IMR-90 (cell line): ENCODE results near the gene RAD51B. TPM values are rescaled to one million over a fixed set of nuclear protein-coding genes. Genes with fewer than 3 reads are reported as not detected.

Experiments used
- ATAC-seq: fragments of 200-7000 bp; cut with Tn5 transposase; 2 replicates; pipeline ENCODE4 v1.9.1; 2020; ENCODE audit warnings: low read depth, mild to moderate bottlenecking, moderate library complexity
- BruUV-seq: library from RNA; stranded (reverse); fragments of 400-500 nt; replicated peaks from 2 replicates; lab custom pipeline; 2021; lab: Mats Ljungman, UMichigan
- CTCF ChIA-PET: fragments of 300-600 bp; formaldehyde crosslinking; extraction: SDS; loops from one replicate; lab custom pipeline; 2021; ENCODE audit warnings: antibody characterized with exemption; lab: Yijun Ruan, JAX
- POLR2A ChIA-PET: fragments of 300-600 bp; sonication (Branson Sonifier 250); formaldehyde crosslinking; loops from one replicate; lab custom pipeline; 2022; ENCODE audit warnings: antibody characterized with exemption; ENCODE audit not compliant: unreplicated experiment; lab: Charles Lee
- DNase-seq: peaks from one replicate; pipeline ENCODE4 v3.0.0; 2013
- H2AFZ ChIP-seq: replicated peaks from 2 replicates; pipeline ENCODE3; 2013; ENCODE audit warnings: low read length, mild to moderate bottlenecking; ENCODE audit not compliant: poor library complexity
- H2AK5ac ChIP-seq: 2 replicates; pipeline ENCODE4 v1.6.1; 2013; ENCODE audit warnings: low read depth, low read length, inconsistent platforms
- H2AK9ac ChIP-seq: replicated peaks from 2 replicates; pipeline ENCODE3; 2013; ENCODE audit warnings: mild to moderate bottlenecking, low read depth, low read length, moderate library complexity; ENCODE audit not compliant: poor library complexity
- H2BK120ac ChIP-seq: 2 replicates; pipeline ENCODE4 v1.6.1; 2013; ENCODE audit warnings: low read depth, low read length, inconsistent platforms
- H2BK15ac ChIP-seq: 3 replicates; pipeline ENCODE4 v1.6.1; 2013; ENCODE audit warnings: low read depth, low read length, inconsistent platforms
- H2BK20ac ChIP-seq: 2 replicates; pipeline ENCODE4 v1.6.1; 2013; ENCODE audit warnings: low read depth, mild to moderate bottlenecking, inconsistent platforms, low read length, moderate library complexity
- H2BK5ac ChIP-seq: 2 replicates; pipeline ENCODE4 v1.6.1; 2013; ENCODE audit warnings: mild to moderate bottlenecking, low read depth, low read length, inconsistent platforms; ENCODE audit not compliant: poor library complexity, severe bottlenecking
- H3K14ac ChIP-seq: replicated peaks from 2 replicates; pipeline ENCODE4 v1.6.1; 2013; ENCODE audit warnings: low read depth, low read length, inconsistent platforms
- H3K18ac ChIP-seq: 2 replicates; pipeline ENCODE4 v1.6.1; 2013; ENCODE audit warnings: low read depth, low read length, control low read depth
- H3K23ac ChIP-seq: 2 replicates; pipeline ENCODE4 v1.6.1; 2013; ENCODE audit warnings: low read depth, low read length, inconsistent platforms
- H3K27ac ChIP-seq: 2 replicates; pipeline ENCODE4 v1.5.1; 2013; ENCODE audit warnings: mild to moderate bottlenecking, control low read depth, low read length; ENCODE audit not compliant: insufficient read depth
- H3K27me3 ChIP-seq: 2 replicates; pipeline ENCODE4 v1.6.1; 2013; ENCODE audit warnings: low read length; ENCODE audit not compliant: control insufficient read depth, insufficient read depth
- H3K36me3 ChIP-seq: 2 replicates; pipeline ENCODE4 v1.6.1; 2013; ENCODE audit warnings: low read length, mixed read lengths; ENCODE audit not compliant: control insufficient read depth, insufficient read depth
- H3K4ac ChIP-seq: 2 replicates; pipeline ENCODE4 v1.6.1; 2013; ENCODE audit warnings: low read depth, low read length, inconsistent platforms
- H3K4me1 ChIP-seq: 2 replicates; pipeline ENCODE4 v1.6.1; 2013; ENCODE audit warnings: low read length, mixed read lengths; ENCODE audit not compliant: control insufficient read depth, insufficient read depth
- H3K4me2 ChIP-seq: 2 replicates; pipeline ENCODE4 v1.6.1; 2013; ENCODE audit warnings: low read depth, mild to moderate bottlenecking, control low read depth, low read length, moderate library complexity
- H3K4me3 ChIP-seq: 2 replicates; pipeline ENCODE4 v1.5.1; 2013; ENCODE audit warnings: low read depth, mild to moderate bottlenecking, control low read depth, low read length, moderate library complexity; ENCODE audit not compliant: insufficient read depth
- H3K56ac ChIP-seq: 2 replicates; pipeline ENCODE4 v1.6.1; 2013; ENCODE audit warnings: low read length, inconsistent platforms; ENCODE audit not compliant: insufficient read depth; ENCODE audit errors: extremely low read depth
- H3K79me1 ChIP-seq, 2 experiments: 2 replicates each; pipeline ENCODE4 v1.6.1; 2013; ENCODE audit warnings: low read length in 2 of 2, inconsistent platforms in 1 of 2, low read depth in 1 of 2
- H3K9ac ChIP-seq: 2 replicates; pipeline ENCODE4 v1.6.1; 2013; ENCODE audit warnings: low read depth, low read length, control low read depth
- H3K9me1 ChIP-seq: 2 replicates; pipeline ENCODE4 v1.6.1; 2013; ENCODE audit warnings: low read length, inconsistent platforms; ENCODE audit not compliant: insufficient read depth
- H3K9me3 ChIP-seq: 2 replicates; pipeline ENCODE4 v1.6.1; 2013; ENCODE audit warnings: low read length; ENCODE audit not compliant: control insufficient read depth, insufficient read depth
- H4K20me1 ChIP-seq: 2 replicates; pipeline ENCODE4 v1.6.1; 2013; ENCODE audit warnings: low read length, inconsistent platforms; ENCODE audit not compliant: insufficient read depth
- H4K5ac ChIP-seq: 2 replicates; pipeline ENCODE4 v1.6.1; 2013; ENCODE audit warnings: mild to moderate bottlenecking, low read depth, low read length, control low read depth
- H4K8ac ChIP-seq, 2 experiments: 2 replicates each; pipeline ENCODE4 v1.6.1; 2013; ENCODE audit warnings: low read depth in 2 of 2, low read length in 2 of 2, control low read depth in 1 of 2, inconsistent platforms in 1 of 2
- H4K91ac ChIP-seq: 2 replicates; pipeline ENCODE4 v1.6.1; 2013; ENCODE audit warnings: low read depth, low read length, inconsistent platforms; ENCODE audit not compliant: insufficient read depth
- CEBPB ChIP-seq: IDR thresholded peaks from 2 replicates; pipeline ENCODE4 v1.6.1; 2012; ENCODE audit warnings: low read depth, low read length, improper control_type of control experiment
- CHD1 ChIP-seq: IDR thresholded peaks from 2 replicates; pipeline ENCODE4 v1.6.1; 2012; ENCODE audit warnings: low read depth, low read length, improper control_type of control experiment
- ELK1 ChIP-seq: fragments of 150-350 bp; IDR thresholded peaks from 2 replicates; pipeline ENCODE4 v1.6.1; 2016; ENCODE audit warnings: low read depth, mild to moderate bottlenecking, low read length, moderate library complexity, borderline replicate concordance
- FOS ChIP-seq: fragments of 150-350 bp; IDR thresholded peaks from 2 replicates; pipeline ENCODE4 v1.6.1; 2016; ENCODE audit warnings: low read depth, low read length
- MAFK ChIP-seq: IDR thresholded peaks from 2 replicates; pipeline ENCODE4 v1.6.1; 2012; ENCODE audit warnings: low read depth, low read length, improper control_type of control experiment
- MAZ ChIP-seq: IDR thresholded peaks from 2 replicates; pipeline ENCODE4 v1.6.1; 2012; ENCODE audit warnings: low read depth, mild to moderate bottlenecking, low read length, improper control_type of control experiment, moderate library complexity, borderline replicate concordance
- MXI1 ChIP-seq: IDR thresholded peaks from 2 replicates; pipeline ENCODE4 v1.6.1; 2012; ENCODE audit warnings: low read depth, mild to moderate bottlenecking, low read length, moderate library complexity, borderline replicate concordance
- NFE2L2 ChIP-seq: fragments of 150-350 bp; IDR thresholded peaks from 2 replicates; pipeline ENCODE4 v1.6.1; 2016; ENCODE audit warnings: low read depth, mild to moderate bottlenecking, low read length
- RAD21 ChIP-seq: IDR thresholded peaks from 2 replicates; pipeline ENCODE4 v1.6.1; 2012; ENCODE audit warnings: low read length, improper control_type of control experiment
- RCOR1 ChIP-seq: IDR thresholded peaks from 2 replicates; pipeline ENCODE4 v1.6.1; 2012; ENCODE audit warnings: mild to moderate bottlenecking, low read length, improper control_type of control experiment; ENCODE audit not compliant: insufficient replicate concordance
- RFX5 ChIP-seq: IDR thresholded peaks from 2 replicates; pipeline ENCODE4 v1.8.0; 2012; ENCODE audit warnings: low read depth, mild to moderate bottlenecking, low read length, moderate library complexity
- SMC3 ChIP-seq: fragments of 150-350 bp; IDR thresholded peaks from 2 replicates; pipeline ENCODE4 v1.6.1; 2016; ENCODE audit warnings: low read depth, mild to moderate bottlenecking, antibody characterized with exemption, low read length, moderate library complexity
- WGBS, 2 experiments: methylation state at CpG; one replicate each; pipeline versions ENCODE4 v1.1.5 to v1.1.7; 2013; ENCODE audit warnings: missing lambda C conversion rate in 2 of 2; ENCODE audit not compliant: insufficient read length in 1 of 2; ENCODE audit errors: extremely low coverage in 2 of 2; 5-methylcytosine and 5-hydroxymethylcytosine counted together
- dilution Hi-C: fragments of 300-500 bp; cut with HindIII; formaldehyde crosslinking; loops from one replicate; pipeline ENCODE4 v1.14.3; 2018; ENCODE audit warnings: low sequenced_read_pairs; ENCODE audit not compliant: unreplicated experiment
- in situ Hi-C: fragments of 300-500 bp; cut with MboI; formaldehyde crosslinking; loops from 3 replicates; pipeline ENCODE4 v1.14.3; 2019; ENCODE audit warnings: low sequenced_read_pairs, inconsistent platforms, mixed read lengths
- intact Hi-C: fragments of 100-400 bp; cut with micrococcal nuclease; formaldehyde crosslinking; loops from 2 replicates; pipeline ENCODE4 v1.10.0; 2022
- polyA plus RNA-seq, 3 experiments: library from polyadenylated mRNA; depleted of rRNA; stranded (reverse); fragments of >200 nt; gene quantifications; 2 replicates each; pipeline ENCODE4 v1.2.3, GENCODE V29; 2012; ENCODE audit warnings: low replicate concordance in 1 of 3
- total RNA-seq: library from RNA; depleted of rRNA; stranded (reverse); fragments of >200 nt; gene quantifications from 2 replicates; pipeline ENCODE4 v1.2.3, GENCODE V29; 2012
- TF ChIP-seq, protein P1 (sequence below): fragments of 150-350 bp; IDR thresholded peaks from 2 replicates; pipeline ENCODE4 v1.6.1; 2017; ENCODE audit warnings: mild to moderate bottlenecking, antibody characterized with exemption, low read length, low read depth

The RAD51B gene
- total and polyA plus RNA-seq, 2 of the 4 experiments (the other 2 are of a cell fraction) = 5.1 to 18.8 TPM

DNA sequence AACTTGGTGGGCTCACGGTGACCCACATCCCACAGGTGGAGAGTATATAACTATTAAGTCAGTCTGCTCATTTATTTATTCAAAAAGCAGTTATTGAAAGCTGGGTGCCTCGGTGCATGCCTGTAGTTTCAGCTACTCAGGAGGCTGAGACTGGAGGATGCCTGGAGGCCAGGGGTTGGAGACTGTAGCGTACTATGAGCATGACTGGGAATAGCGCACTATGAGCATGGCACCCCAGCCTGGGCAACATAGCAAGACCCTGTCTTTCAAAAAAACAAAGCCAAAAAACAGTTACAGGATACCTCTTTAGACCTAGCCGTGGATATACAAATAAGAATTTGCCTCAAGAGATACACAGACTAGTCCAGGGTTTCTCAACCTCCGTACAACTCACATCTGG, 833.5 kb downstream of the RAD51B start (continued):
- no peak for TF ChIP-seq RCOR1
- no peak for TF ChIP-seq NFE2L2

DNA sequence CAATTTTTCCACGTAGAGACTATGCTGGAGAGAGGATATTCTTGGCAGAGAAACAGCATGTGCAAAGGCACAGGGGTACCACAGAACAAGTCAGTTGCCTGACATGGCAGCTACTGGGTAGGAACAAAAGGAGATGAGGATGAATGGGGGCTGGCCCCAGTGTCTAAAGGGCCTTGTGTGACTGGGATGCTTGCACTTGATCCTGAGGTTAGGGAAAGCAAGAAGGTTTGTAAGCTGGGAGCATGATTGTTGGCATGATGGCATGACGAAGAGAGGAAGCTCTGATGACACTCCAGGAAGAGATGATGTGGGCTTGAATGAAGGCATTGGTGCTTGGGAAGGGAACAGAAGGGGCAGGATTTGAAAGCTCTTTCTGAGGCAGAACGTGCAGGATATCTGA, 834.2 kb downstream of the RAD51B start:
- Histone ChIP-seq H2AK9ac (peak overlapping the region; percentile 12), H3K4me3 (no peak overlapping the region), H4K5ac (peak overlapping the region; percentile 22), H2BK20ac (peak overlapping the region; percentile 96), H3K4ac (peak overlapping the region; percentile 82), H3K27me3 (no peaks in the 10 kb centered on the region), H3K14ac (peak overlapping the region; percentile 47), H3K79me1 (no peaks in the 10 kb centered on the region), H2BK15ac (peak overlapping the region; percentile 81; the same call in 2 of the 3 replicates), H3K36me3 (no peaks in the 10 kb centered on the region), H2AK5ac (peak overlapping the region; percentile 89), H3K27ac (no peak overlapping the region), H4K8ac (no peak overlapping the region; a peak in 1 of 4 replicates), H3K23ac (peak overlapping the region; percentile 7; the same call in 1 of the 2 replicates), H3K9me3 (no peaks in the 10 kb centered on the region), H2AFZ (no peak overlapping the region), H2BK120ac (peak overlapping the region; percentile 96), H3K18ac (peak overlapping the region; percentile 21; the same call in 1 of the 2 replicates), H4K91ac (peak overlapping the region; percentile 73), H4K20me1 (no peaks in the 10 kb centered on the region), H2BK5ac (no peak overlapping the region), H3K9me1 (peaks cover 42% of the 10 kb centered on the region), H3K4me2 (no peak overlapping the region), H3K9ac (no peak overlapping the region), H3K56ac (no peak overlapping the region), H3K4me1 (peaks cover 37% of the 10 kb centered on the region)
- POLR2A ChIA-PET = interaction anchor here (0.5 to 0.6 kb wide), 2 partner anchors 29 to 153 kb away, joined by 3 to 4 read pairs; no protein-coding TSS in a partner anchor
- intact Hi-C loops (loop anchor here (10.0 kb wide), 2 partner anchors 109 to 259 kb away; no protein-coding TSS in a partner anchor), dilution Hi-C loops (no loop called here), in situ Hi-C loops (no loop called here)
- no TSS peak for BruUV-seq
- CTCF ChIA-PET = no interaction called here
- 89% methylated on average over 3 of the region's 3 CpGs; no CpG with 5 or more reads in 1 of the 2 experiments for WGBS, 2 experiments
- TF ChIP-seq SMC3 = no peak
- TF ChIP-seq RAD21 = no peak
- TF ChIP-seq CEBPB = no peak
- no peak for TF ChIP-seq CHD1
- no peak for TF ChIP-seq ELK1
- no peak for TF ChIP-seq MXI1
- no peak for TF ChIP-seq MAFK
- TF ChIP-seq FOS = no peak
- TF ChIP-seq RFX5 = no peak
- TF ChIP-seq NFE2L2 = no peak
- TF ChIP-seq, protein P1, sequence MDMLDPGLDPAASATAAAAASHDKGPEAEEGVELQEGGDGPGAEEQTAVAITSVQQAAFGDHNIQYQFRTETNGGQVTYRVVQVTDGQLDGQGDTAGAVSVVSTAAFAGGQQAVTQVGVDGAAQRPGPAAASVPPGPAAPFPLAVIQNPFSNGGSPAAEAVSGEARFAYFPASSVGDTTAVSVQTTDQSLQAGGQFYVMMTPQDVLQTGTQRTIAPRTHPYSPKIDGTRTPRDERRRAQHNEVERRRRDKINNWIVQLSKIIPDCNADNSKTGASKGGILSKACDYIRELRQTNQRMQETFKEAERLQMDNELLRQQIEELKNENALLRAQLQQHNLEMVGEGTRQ = no peak
- TF ChIP-seq RCOR1 = no peak
- no peak for TF ChIP-seq MAZ
- ATAC-seq = no peak
- DNase-seq = no peak
